SH-SY5Y (cell line): Measurements from ENCODE around the gene COL18A1.

Experiments used
- GATA2 ChIP-seq: IDR thresholded peaks from 2 replicates; pipeline ENCODE4 v1.6.1; 2011; ENCODE audit warnings: mild to moderate bottlenecking, low read depth, low read length
- GATA3 ChIP-seq: IDR thresholded peaks from 2 replicates; pipeline ENCODE4 v1.6.1; 2011; ENCODE audit warnings: low read depth, mild to moderate bottlenecking, low read length, moderate library complexity

GRCh38 chr21:45541221-45542039 is 136.5 kb downstream of the COL18A1 start:
- TF ChIP-seq GATA3 (no peak), GATA2 (no peak)
